ENCODE data around the gene ZNF627.
"Not testable (repeated sequence)": the region's sequence is repeated elsewhere in the genome, so short reads cannot be mapped to it uniquely, and the experiment has no call there.

Gene ZNF627

DNA sequence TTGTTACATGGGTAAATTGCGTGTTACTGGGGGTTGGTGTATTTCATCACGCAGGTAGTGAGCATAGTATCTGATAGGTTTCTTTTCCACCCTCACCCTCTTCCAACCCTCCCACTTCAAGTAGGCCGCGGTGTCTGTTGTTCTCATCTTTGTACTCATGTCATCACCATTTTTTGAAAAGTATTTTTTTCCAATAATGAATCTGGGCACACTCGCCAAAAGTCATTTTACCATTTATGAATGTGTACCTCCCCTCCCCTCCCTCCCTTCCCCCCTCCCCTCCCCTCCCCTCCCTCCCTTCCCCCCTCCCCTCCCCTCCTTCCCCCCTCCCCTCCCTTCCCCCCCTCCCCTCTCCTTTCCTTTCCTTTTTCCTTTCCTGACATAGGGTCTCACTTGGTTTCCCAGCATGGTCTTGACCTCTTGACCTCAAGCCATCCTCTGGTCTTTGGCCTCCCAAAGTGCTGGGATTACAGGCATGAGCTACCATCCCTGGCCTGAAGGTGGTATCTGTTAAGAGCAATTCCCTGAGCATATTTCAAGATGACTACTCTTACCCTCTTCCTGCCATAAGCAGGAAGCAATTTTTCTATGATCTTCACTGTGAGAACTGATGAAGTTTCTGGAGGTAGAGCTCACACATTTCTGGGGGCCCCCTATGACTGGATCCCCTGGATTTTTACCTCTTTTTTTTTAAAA lies 15.7 kb downstream of the ZNF627 start:
- TF ChIP-seq, protein P1, sequence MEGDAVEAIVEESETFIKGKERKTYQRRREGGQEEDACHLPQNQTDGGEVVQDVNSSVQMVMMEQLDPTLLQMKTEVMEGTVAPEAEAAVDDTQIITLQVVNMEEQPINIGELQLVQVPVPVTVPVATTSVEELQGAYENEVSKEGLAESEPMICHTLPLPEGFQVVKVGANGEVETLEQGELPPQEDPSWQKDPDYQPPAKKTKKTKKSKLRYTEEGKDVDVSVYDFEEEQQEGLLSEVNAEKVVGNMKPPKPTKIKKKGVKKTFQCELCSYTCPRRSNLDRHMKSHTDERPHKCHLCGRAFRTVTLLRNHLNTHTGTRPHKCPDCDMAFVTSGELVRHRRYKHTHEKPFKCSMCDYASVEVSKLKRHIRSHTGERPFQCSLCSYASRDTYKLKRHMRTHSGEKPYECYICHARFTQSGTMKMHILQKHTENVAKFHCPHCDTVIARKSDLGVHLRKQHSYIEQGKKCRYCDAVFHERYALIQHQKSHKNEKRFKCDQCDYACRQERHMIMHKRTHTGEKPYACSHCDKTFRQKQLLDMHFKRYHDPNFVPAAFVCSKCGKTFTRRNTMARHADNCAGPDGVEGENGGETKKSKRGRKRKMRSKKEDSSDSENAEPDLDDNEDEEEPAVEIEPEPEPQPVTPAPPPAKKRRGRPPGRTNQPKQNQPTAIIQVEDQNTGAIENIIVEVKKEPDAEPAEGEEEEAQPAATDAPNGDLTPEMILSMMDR (conservative IDR thresholded peaks at IDR 0.05; ENCODE audit: low read length), result no peak
- no peak for DNase-seq (ENCODE audit: low read depth)
- H3K4me3 ChIP-seq (ENCODE audit: low read length), result no peak overlapping the region

DNA sequence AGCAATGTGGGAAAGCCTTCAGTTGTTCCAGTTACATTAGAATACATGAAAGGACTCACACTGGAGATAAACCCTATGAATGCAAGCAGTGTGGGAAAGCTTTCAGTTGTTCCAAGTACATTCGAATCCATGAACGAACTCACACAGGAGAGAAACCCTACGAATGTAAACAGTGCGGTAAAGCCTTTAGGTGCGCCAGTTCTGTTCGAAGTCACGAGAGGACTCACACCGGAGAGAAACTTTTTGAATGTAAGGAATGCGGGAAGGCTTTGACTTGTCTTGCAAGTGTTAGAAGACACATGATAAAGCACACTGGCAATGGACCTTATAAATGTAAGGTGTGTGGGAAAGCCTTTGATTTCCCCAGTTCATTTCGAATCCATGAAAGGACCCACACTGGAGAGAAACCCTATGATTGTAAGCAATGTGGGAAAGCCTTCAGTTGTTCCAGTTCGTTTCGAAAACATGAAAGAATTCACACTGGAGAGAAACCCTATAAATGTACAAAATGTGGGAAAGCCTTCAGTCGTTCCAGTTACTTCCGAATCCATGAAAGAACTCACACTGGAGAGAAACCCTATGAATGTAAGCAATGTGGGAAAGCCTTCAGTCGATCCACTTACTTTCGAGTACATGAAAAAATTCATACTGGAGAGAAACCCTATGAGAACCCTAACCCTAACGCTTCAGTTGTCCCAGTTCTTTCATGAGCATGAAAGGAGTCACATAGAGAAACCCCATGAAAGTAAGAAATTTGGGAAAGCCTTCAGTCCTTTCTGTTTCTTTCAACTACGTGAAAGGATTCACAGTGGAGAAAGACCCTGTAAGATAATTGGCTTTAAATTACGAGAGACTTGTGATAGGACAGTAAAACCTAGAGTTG lies 20.1 kb downstream of the ZNF627 start:
- TF ChIP-seq, protein P1 (conservative IDR thresholded peaks at IDR 0.05; ENCODE audit: low read length), result no peak
- no peak for DNase-seq (ENCODE audit: low read depth)
- no peak overlapping the region for H3K4me3 ChIP-seq (ENCODE audit: low read length)

- H3K4me3 ChIP-seq (ENCODE audit: low read length), result no peak overlapping the region
- no peak for DNase-seq (ENCODE audit: low read depth)
- TF ChIP-seq, protein P1 (conservative IDR thresholded peaks at IDR 0.05; ENCODE audit: low read length), result no peak
Observed at GRCh38 chr19:11620553-11620952, 23.3 kb downstream of the ZNF627 start.

DNA sequence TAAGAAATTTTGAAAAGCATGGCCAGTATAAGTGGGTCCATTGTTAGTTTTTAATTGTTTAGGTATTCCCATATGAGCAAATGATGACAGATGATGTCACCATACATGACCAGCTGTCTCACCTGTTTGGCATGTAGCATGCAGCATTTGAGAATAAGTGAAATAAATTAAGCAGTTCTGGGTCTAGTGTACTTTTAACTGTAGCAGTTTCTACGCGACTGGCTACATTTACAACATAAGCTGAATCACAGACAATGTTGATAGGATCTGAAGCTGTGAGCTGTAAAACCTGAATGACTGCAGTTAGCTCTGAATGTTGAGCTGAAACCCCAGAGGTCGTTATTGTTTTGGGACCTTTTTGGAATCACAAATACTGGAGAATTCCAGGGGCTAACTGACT lies 25.1 kb downstream of the ZNF627 start:
- H3K4me3 ChIP-seq (ENCODE audit: low read length); DNase-seq (ENCODE audit: low read depth): not testable (repeated sequence)

GRCh38 chr19:11624069-11624463 lies 26.8 kb downstream of the ZNF627 start:
- no peak overlapping the region for H3K4me3 ChIP-seq (ENCODE audit: low read length)
- peak; percentile 69 for DNase-seq (ENCODE audit: low read depth)
- TF ChIP-seq, protein P1 (conservative IDR thresholded peaks at IDR 0.05; ENCODE audit: low read length), result no peak

DNA sequence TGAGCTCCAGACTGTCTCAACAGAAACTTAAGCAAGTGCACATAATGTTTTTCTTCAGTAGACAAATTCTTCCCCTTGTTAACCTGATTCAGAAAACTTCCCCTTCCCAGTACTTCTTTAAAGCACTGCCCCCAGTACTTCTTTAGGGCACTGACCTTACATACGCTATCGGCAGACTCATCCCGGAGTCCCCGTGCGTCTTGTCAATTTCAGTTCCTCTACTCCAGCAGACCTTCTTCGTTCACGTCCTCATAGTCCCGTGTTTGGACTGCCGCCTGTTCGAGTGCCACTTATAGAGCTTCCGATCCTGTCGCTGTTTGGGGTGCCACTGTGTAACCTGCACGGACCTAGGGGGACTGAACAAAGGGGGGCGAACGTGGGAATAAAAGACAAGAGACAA lies 29.0 kb downstream of the ZNF627 start:
- TF ChIP-seq, protein P1 (conservative IDR thresholded peaks at IDR 0.05; ENCODE audit: low read length), result no peak
- DNase-seq (ENCODE audit: low read depth), result no peak

GRCh38 chr19:11633223-11633622 lies 35.9 kb downstream of the ZNF627 start:
- TF ChIP-seq, protein P1 (conservative IDR thresholded peaks at IDR 0.05; ENCODE audit: low read length), result no peak
- DNase-seq (ENCODE audit: low read depth), result no peak
- H3K4me3 ChIP-seq (ENCODE audit: low read length), result no peak overlapping the region

More for the DNA sequence above, 29.0 kb downstream of the ZNF627 start:
- H3K4me3 ChIP-seq (ENCODE audit: low read length), result no peak overlapping the region

- not testable (repeated sequence) for DNase-seq (ENCODE audit: low read depth); H3K4me3 ChIP-seq (ENCODE audit: low read length)
Observed at GRCh38 chr19:11634018-11634662, 36.9 kb downstream of the ZNF627 start.

Measured in AG10803 (cell line).